Measurements from ENCODE around the gene HNRNPH1. TPM values are rescaled to one million over a fixed set of nuclear protein-coding genes. Genes with fewer than 3 reads are reported as not detected.

The HNRNPH1 gene
- total and polyA plus RNA-seq, 2 of the 8 experiments (the other 6 are each of a cell fraction or from before 2014, with no cell fraction given), result 170 to 735 TPM

GRCh38 chr5:179610903-179611265, 12.6 kb downstream of the HNRNPH1 start (continued):
- TF ChIP-seq EZH2 (IDR thresholded peaks at IDR 0.05; ENCODE audit: low read depth, low read length, severe bottlenecking), result no peak
- no peak for TF ChIP-seq RBBP5 (IDR thresholded peaks at IDR 0.05; ENCODE audit: borderline replicate concordance, low read depth, low read length)

All from H1 (cell line).